ENCODE data around the gene CTIF.

The CTIF gene

DNA sequence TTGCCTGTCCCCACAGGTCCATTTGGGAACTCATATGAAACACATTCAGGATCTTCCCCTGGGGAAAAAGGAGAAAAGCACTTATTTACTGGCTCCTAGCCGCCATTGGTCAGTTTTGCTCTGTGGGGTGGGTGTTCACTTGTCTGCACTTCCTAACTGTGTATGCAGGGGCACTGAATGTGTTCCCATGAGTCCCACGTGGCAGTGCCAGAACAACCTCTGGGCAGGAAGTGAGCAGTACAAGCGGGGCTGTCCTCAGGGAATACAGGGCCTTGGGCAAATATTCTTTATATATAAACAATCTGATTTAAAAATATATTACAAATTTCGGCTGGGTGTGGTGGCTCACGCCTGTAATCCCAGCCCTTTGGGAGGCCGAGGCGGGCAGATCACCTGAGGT, 21.8 kb upstream of the CTIF start:
- Histone ChIP-seq H3K4me3 (ENCODE audit: low read length) (no peak overlapping the region), H3K9me3 (ENCODE audit: insufficient read depth, low read depth, low read length) (no peaks in the 10 kb centered on the region), H3K27me3 (ENCODE audit: insufficient read depth, low read length) (0 out of 2 replicates have a peak, but pooled peaks cover under 1% of the 10 kb centered on the region), H3K27ac (ENCODE audit: low read length) (no peak overlapping the region), H3K9ac (ENCODE audit: low read depth, low read length) (no peak overlapping the region), H3K4me1 (ENCODE audit: insufficient read depth, low read length) (no peaks in the 10 kb centered on the region), H3K36me3 (ENCODE audit: insufficient read depth, low read depth, low read length) (no peaks in the 10 kb centered on the region)

DNA sequence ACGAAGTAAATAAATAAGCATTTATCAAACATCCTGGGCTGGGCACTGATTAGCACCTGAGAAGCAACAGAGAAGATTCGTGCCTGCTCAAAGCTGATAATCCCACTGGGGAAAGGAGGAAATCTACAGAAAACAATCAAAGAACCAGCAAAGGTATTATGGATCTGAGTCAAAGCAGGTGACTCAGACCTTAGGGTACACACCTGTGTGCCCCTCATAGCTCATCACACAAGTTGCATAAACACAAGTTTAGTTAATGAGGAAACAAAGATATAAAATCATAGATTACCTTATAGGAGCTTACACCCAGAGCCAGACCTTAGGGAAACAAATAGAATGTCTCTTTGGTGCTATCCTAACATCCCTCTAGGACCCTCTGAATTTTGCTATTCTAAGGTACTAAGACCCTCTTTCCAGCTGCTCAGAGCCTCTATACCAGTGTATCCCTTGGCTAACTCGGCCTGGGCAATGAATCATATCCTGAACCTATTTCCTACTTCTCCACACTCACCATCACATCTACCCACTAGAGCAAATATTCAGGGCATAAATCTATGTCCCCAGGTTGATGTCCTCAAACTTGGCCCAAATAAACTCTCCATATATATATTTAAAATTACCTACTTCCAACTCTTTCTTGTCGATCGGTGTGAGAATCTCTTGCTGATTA, 19.3 kb upstream of the CTIF start:
- Histone ChIP-seq H3K36me3 (ENCODE audit: insufficient read depth, low read depth, low read length) (no peaks in the 10 kb centered on the region), H3K4me3 (ENCODE audit: low read length) (no peak overlapping the region), H3K27ac (ENCODE audit: low read length) (no peak overlapping the region), H3K4me1 (ENCODE audit: insufficient read depth, low read length) (no peaks in the 10 kb centered on the region), H3K9me3 (ENCODE audit: insufficient read depth, low read depth, low read length) (no peaks in the 10 kb centered on the region), H3K27me3 (ENCODE audit: insufficient read depth, low read length) (0 out of 2 replicates have a peak, but pooled peaks cover 6% of the 10 kb centered on the region), H3K9ac (ENCODE audit: low read depth, low read length) (no peak overlapping the region)

DNA sequence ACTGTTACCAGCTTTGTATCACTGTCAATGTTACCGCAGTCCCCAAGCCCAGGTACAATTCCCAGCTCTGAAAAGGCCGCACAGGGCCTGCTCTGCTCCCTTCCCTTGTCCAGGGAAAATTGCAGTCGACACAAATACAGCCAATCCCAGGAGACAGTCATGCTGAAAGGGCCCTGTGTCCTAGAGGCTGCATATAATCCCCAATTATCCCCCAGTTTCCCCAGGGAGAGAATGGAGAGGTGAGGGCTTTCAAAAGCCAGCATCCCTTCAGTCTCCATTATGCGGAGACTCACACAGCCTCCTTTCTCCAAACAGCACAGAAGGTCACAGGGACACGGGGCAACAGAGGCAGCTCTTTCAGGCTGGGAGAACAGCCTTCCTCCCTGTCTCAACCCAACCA, 17.1 kb upstream of the CTIF start:
- Histone ChIP-seq H3K36me3 (ENCODE audit: insufficient read depth, low read depth, low read length) (no peaks in the 10 kb centered on the region), H3K9ac (ENCODE audit: low read depth, low read length) (no peak overlapping the region), H3K4me3 (ENCODE audit: low read length) (no peak overlapping the region)

DNA sequence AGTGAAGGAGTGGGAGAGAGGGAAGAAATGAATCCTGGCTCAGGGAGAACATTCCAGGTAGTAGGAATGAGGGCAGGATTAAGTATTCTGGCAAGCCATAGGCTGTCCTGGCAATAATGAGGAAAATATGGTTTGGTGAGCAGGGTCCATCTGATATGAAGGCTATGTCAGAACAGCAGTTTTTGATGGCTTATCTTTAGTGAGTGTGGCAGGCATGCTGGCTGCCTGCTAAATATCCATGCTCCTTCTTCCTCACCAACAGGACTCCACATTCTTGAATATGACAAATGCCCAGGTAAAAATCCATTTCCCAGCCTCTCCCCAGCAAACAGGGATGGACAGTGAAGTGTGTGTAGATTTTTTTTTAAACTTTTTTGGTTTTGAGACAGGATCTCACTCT, 13.2 kb upstream of the CTIF start:
- Histone ChIP-seq H3K4me3 (ENCODE audit: low read length) (no peak overlapping the region), H3K36me3 (ENCODE audit: insufficient read depth, low read depth, low read length) (no peaks in the 10 kb centered on the region), H3K9ac (ENCODE audit: low read depth, low read length) (no peak overlapping the region), H3K9me3 (ENCODE audit: insufficient read depth, low read depth, low read length) (no peaks in the 10 kb centered on the region), H3K27ac (ENCODE audit: low read length) (no peak overlapping the region), H3K4me1 (ENCODE audit: insufficient read depth, low read length) (no peaks in the 10 kb centered on the region), H3K27me3 (ENCODE audit: insufficient read depth, low read length) (0 out of 2 replicates have a peak, but pooled peaks cover 6% of the 10 kb centered on the region)

More for the DNA sequence above, 17.1 kb upstream of the CTIF start:
- Histone ChIP-seq H3K27ac (ENCODE audit: low read length) (no peak overlapping the region), H3K27me3 (ENCODE audit: insufficient read depth, low read length) (0 out of 2 replicates have a peak, but pooled peaks cover 6% of the 10 kb centered on the region), H3K4me1 (ENCODE audit: insufficient read depth, low read length) (no peaks in the 10 kb centered on the region), H3K9me3 (ENCODE audit: insufficient read depth, low read depth, low read length) (no peaks in the 10 kb centered on the region)

DNA sequence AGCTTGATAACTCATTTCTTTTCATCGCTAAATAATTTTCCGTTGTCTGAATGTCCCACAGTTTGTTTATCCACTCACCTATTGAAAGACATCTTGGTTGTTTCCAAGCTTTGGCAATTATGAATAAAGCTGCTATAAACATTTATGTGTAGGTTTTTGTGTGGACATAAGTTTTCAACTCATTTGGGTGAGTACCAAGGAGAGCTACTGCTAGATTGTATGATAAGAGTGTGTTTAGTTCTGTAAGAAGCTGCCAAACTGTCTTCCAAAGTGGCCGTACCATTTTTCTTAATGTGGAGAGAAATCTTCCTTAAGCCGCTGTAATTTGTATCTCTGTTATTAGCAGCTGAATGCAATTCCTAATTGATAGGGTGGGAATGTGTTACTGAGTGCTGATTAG, 11.4 kb upstream of the CTIF start:
- Histone ChIP-seq H3K27ac (ENCODE audit: low read length) (no peak overlapping the region), H3K9me3 (ENCODE audit: insufficient read depth, low read depth, low read length) (no peaks in the 10 kb centered on the region), H3K27me3 (ENCODE audit: insufficient read depth, low read length) (0 out of 2 replicates have a peak, but pooled peaks cover 1% of the 10 kb centered on the region), H3K36me3 (ENCODE audit: insufficient read depth, low read depth, low read length) (no peaks in the 10 kb centered on the region), H3K4me3 (ENCODE audit: low read length) (no peak overlapping the region), H3K4me1 (ENCODE audit: insufficient read depth, low read length) (no peaks in the 10 kb centered on the region), H3K9ac (ENCODE audit: low read depth, low read length) (no peak overlapping the region)

DNA sequence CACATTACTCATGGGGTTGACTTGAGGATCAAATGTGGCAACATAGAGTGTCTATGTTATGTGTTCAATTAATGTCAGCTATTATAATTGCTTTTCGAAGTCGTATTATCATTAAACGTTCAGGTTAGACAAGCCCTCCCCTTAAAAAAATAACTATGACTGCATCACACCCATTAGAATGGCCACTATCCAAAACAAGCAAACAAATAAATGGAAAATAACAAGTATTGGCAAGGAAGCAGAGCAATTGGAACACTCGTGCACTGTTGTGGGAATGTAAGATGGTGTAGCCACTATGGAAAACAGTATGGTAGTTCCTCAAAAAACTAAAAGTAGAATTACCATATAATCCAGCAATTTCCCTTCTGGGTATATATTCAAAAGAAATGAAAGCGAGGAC, 10.0 kb upstream of the CTIF start:
- Histone ChIP-seq H3K4me3 (ENCODE audit: low read length) (no peak overlapping the region), H3K27ac (ENCODE audit: low read length) (no peak overlapping the region), H3K9me3 (ENCODE audit: insufficient read depth, low read depth, low read length) (no peaks in the 10 kb centered on the region), H3K9ac (ENCODE audit: low read depth, low read length) (no peak overlapping the region), H3K27me3 (ENCODE audit: insufficient read depth, low read length) (no peaks in the 10 kb centered on the region), H3K36me3 (ENCODE audit: insufficient read depth, low read depth, low read length) (no peaks in the 10 kb centered on the region), H3K4me1 (ENCODE audit: insufficient read depth, low read length) (no peaks in the 10 kb centered on the region)

DNA sequence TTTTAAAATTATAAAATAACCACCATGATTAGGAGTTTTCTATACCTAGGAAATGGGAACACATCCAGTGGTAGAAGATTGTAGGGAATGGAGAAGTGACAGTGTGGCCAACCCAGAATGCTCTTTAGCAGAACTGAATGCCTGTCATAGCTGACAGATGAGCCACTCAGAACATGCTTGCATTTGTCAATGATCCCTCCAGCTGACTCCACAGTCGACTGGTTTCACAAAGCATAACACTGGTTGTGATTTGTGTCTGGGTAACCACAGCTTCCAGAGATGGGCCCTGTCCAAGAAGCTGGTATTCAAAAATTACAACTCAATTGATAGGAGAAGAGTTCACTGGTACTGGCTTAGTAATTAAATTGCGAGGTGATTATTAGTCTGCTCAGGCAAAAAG, 9.0 kb upstream of the CTIF start:
- Histone ChIP-seq H3K4me1 (ENCODE audit: insufficient read depth, low read length) (no peaks in the 10 kb centered on the region), H3K27me3 (ENCODE audit: insufficient read depth, low read length) (no peaks in the 10 kb centered on the region), H3K36me3 (ENCODE audit: insufficient read depth, low read depth, low read length) (no peaks in the 10 kb centered on the region), H3K9me3 (ENCODE audit: insufficient read depth, low read depth, low read length) (no peaks in the 10 kb centered on the region), H3K9ac (ENCODE audit: low read depth, low read length) (no peak overlapping the region), H3K4me3 (ENCODE audit: low read length) (no peak overlapping the region), H3K27ac (ENCODE audit: low read length) (no peak overlapping the region)

DNA sequence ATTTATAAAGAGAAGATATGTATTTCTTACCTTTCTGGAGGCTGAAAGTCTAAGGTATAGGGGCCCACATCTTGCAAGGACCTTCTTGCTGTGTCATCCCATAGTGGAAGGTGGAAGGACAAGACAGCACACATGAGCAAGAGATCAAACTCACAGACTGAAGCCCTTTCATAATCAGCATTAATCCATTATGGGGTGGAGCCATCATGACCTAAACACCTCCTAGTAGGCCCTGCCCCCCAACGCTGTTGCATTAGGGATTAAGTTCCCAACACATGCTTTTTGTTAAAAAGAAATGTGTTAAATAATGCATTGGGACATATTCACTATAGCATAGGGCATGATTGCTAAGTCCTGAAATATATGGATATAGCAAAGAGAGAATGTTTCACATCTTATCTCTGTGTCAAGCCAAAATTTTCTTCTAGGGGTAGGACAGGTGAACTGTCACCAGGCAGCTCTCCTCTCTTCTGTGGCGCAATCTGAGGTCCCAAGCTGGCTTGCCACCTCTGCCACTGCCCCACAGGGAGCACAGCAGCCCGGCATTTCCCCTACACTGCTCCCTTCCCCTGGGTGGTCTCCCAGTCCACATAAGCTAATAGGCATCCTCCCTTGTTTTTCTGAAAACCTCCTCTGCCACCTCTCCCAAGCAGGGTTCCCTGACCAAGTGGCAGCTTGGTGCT, 8.3 kb upstream of the CTIF start:
- no peak overlapping the region for H3K4me3 ChIP-seq (ENCODE audit: low read length)
- no peaks in the 10 kb centered on the region for H3K36me3 ChIP-seq (ENCODE audit: insufficient read depth, low read depth, low read length)
- no peaks in the 10 kb centered on the region for H3K9me3 ChIP-seq (ENCODE audit: insufficient read depth, low read depth, low read length)
- no peak overlapping the region for H3K9ac ChIP-seq (ENCODE audit: low read depth, low read length)
- no peak overlapping the region for H3K27ac ChIP-seq (ENCODE audit: low read length)
- no peaks in the 10 kb centered on the region for H3K27me3 ChIP-seq (ENCODE audit: insufficient read depth, low read length)
- no peaks in the 10 kb centered on the region for H3K4me1 ChIP-seq (ENCODE audit: insufficient read depth, low read length)

DNA sequence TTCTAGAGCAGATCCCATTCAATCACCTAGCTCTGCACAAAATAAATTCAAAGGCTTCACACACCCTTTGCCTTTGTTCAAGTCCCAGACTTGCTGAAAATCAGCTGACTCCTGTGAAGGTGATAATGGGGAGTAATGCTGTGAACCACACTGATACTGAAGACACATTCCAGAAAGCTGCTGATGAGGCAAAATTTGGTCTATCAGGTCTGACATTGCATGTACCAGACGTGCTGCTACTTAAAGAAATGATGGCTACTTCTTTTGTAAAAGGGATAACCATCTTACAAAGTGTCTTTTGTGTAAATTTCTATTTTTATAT, 7.8 kb upstream of the CTIF start:
- Histone ChIP-seq H3K9me3 (ENCODE audit: insufficient read depth, low read depth, low read length) (no peaks in the 10 kb centered on the region), H3K36me3 (ENCODE audit: insufficient read depth, low read depth, low read length) (no peaks in the 10 kb centered on the region), H3K27me3 (ENCODE audit: insufficient read depth, low read length) (no peaks in the 10 kb centered on the region), H3K4me1 (ENCODE audit: insufficient read depth, low read length) (no peaks in the 10 kb centered on the region), H3K9ac (ENCODE audit: low read depth, low read length) (no peak overlapping the region), H3K4me3 (ENCODE audit: low read length) (no peak overlapping the region), H3K27ac (ENCODE audit: low read length) (no peak overlapping the region)

DNA sequence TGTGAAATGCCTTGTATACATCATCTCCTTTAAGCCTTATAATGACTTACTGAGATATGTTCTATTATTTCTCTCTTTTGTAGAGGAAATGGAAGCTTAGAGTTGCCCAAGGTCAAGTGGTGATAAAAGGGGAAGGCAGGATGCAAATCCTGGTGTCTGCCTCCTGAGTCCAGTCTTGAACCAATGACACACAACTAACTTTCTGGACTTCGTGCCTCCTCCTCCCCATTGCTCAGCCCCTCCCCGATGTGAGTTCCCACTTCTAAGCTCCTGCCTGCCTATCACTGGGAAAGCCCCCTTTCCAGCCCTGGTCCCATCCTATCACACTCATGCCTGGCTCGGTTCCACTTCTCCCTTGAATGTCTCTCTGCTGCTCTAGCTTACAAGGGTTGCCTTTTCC, 6.9 kb upstream of the CTIF start:
- Histone ChIP-seq H3K9me3 (ENCODE audit: insufficient read depth, low read depth, low read length) (no peaks in the 10 kb centered on the region), H3K4me1 (ENCODE audit: insufficient read depth, low read length) (no peaks in the 10 kb centered on the region), H3K36me3 (ENCODE audit: insufficient read depth, low read depth, low read length) (no peaks in the 10 kb centered on the region), H3K4me3 (ENCODE audit: low read length) (no peak overlapping the region), H3K27ac (ENCODE audit: low read length) (no peak overlapping the region), H3K9ac (ENCODE audit: low read depth, low read length) (no peak overlapping the region), H3K27me3 (ENCODE audit: insufficient read depth, low read length) (no peaks in the 10 kb centered on the region)

DNA sequence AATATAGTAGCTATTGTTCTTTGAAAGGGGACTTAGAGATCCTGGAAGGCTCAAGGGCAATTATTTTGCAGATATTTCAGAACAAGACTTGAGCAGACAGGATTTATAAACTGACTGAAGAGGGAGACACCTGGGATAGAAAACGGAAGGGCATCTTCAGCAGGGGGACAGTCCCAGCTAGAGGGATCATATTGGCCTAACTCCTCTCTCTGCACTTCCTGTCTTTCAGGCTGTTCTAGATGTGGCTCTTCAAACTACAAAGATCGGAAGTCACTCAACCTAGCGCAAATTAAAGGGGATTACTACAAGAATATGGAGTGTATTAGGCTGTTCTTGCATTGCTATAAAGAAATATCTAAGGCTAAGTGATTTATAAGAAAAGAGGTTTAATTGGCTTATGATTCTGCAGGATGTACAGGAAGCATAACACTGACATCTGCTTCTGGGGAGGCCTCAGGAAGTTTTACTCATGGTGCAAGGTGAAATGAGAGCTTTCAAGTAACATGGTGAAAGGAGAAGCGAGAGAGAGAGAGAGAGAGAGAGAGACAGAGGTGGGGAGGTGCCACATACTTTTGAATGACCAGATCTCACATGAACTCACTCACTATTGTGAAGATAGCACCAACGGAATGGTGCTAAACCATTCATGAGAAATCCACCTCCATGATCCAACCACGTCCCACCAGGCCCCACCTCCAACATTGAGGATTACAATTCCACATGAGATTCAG, 5.3 kb upstream of the CTIF start:
- no peaks in the 10 kb centered on the region; the same call in 1 of the 2 replicates for H3K27me3 ChIP-seq (ENCODE audit: insufficient read depth, low read length)
- H3K27ac ChIP-seq (ENCODE audit: low read length): no peak overlapping the region
- no peak overlapping the region for H3K4me3 ChIP-seq (ENCODE audit: low read length)
- H3K36me3 ChIP-seq (ENCODE audit: insufficient read depth, low read depth, low read length): no peaks in the 10 kb centered on the region
- no peak overlapping the region for H3K9ac ChIP-seq (ENCODE audit: low read depth, low read length)
- peaks cover 5% of the 10 kb centered on the region; the same call in 1 of the 2 replicates for H3K4me1 ChIP-seq (ENCODE audit: insufficient read depth, low read length)
- H3K9me3 ChIP-seq (ENCODE audit: insufficient read depth, low read depth, low read length): no peaks in the 10 kb centered on the region

DNA sequence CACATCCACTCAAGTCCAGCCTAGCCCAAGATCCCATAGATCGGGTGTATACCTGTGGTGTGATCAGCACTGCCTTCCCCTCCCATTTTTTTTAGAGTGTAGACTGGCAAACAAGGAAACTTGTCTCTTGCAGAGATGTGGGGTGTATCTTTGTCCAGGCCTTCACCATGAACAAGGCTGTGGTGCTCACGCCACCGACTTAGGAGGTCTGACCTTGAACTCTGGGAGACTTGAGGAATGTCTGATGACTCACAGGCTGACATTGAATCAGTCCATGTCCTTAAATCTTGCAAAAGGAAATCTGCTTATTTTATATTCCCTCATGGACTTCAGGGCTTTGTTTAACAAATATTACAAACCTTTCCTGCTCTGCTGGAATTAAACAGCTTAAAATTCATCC, 4.5 kb upstream of the CTIF start:
- Histone ChIP-seq H3K36me3 (ENCODE audit: insufficient read depth, low read depth, low read length) (no peaks in the 10 kb centered on the region), H3K9me3 (ENCODE audit: insufficient read depth, low read depth, low read length) (no peaks in the 10 kb centered on the region), H3K27ac (ENCODE audit: low read length) (no peak overlapping the region), H3K4me3 (ENCODE audit: low read length) (no peak overlapping the region), H3K9ac (ENCODE audit: low read depth, low read length) (no peak overlapping the region), H3K27me3 (ENCODE audit: insufficient read depth, low read length) (no peaks in the 10 kb centered on the region; the same call in 1 of the 2 replicates), H3K4me1 (ENCODE audit: insufficient read depth, low read length) (peaks cover 5% of the 10 kb centered on the region; the same call in 1 of the 2 replicates)

Data from iPS-20b (cell line).